Mesothelial cell of epicardium (in vitro differentiated cells): Measurements from ENCODE around the gene F3. TPM values are rescaled to one million over a fixed set of nuclear protein-coding genes. Genes with fewer than 3 reads are reported as not detected.

ENCODE experiments used
- DNase-seq, 2 experiments: peaks; one replicate each; pipeline ENCODE4 v3.0.0; 2021; ENCODE audit warnings: low spot score in 2 of 2; ENCODE audit not compliant: unreplicated experiment in 2 of 2
- H3K27ac Mint-ChIP-seq: 2 replicates; pipeline ENCODE4 v1.8.0; 2021; ENCODE audit warnings: mixed read lengths
- H3K27me3 Mint-ChIP-seq: 2 replicates; pipeline ENCODE4 v1.8.0; 2021; ENCODE audit warnings: low read depth, mixed read lengths
- H3K36me3 Mint-ChIP-seq: 2 replicates; pipeline ENCODE4 v1.8.0; 2021; ENCODE audit warnings: mixed read lengths
- H3K4me1 Mint-ChIP-seq: 2 replicates; pipeline ENCODE4 v1.8.0; 2021; ENCODE audit warnings: mixed read lengths
- H3K4me3 Mint-ChIP-seq: 2 replicates; pipeline ENCODE4 v1.8.0; 2021; ENCODE audit warnings: mild to moderate bottlenecking, moderate library complexity, mixed read lengths
- H3K9me3 Mint-ChIP-seq: 2 replicates; pipeline ENCODE4 v1.8.0; 2021; ENCODE audit warnings: mixed read lengths
- total RNA-seq: library from RNA; stranded (reverse); gene quantifications from 3 replicates; pipeline ENCODE4 v1.2.1, GENCODE V29; 2021
- TF ChIP-seq, protein P1 (sequence below): fragments of 200-600 bp; sonication (generic); IDR thresholded peaks from one replicate; pipeline ENCODE4 v1.5.0; 2021; ENCODE audit warnings: antibody characterized with exemption; ENCODE audit not compliant: unreplicated experiment

F3 gene
- total RNA-seq, 1 donor from 2014 or later = 23.9 TPM

DNA sequence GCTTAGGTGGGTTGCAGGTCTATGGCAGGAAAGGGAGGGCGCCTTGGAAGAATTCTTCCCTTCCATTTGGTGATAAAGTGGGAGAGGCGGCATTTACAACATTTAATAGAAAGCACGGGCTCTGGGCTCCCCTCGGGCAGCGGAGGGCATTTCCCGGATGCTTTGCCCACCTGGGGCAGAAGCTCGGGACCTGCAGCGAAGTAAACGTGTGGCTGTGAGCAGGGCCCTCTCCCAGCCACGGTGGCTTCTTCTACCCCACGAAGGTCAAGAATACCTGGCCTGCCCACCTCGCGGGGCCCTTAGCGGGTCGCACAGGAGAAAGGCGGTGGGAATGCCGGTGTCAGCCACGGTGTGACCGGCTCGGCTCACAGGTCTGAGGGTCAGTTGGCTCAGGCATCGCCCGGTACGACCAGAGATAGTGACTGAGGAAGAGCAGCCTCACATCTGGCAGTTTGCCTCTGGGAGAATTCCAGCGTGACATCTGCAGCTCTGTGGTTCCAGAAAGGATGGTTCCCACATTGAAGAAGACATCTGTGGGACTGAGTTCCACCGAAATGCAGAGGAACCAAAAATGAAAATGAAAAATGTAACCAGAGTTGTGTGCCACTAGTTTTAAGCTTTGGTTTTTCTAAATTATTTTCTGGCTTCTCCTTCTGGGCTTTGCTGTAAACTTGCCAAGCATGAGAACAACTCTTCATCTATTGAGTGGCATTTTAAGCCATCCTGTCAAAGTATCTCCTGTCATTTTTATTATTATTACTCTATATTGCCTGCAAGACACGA is 720 bp upstream of the F3 start:
- DNase-seq = no peak
- H3K27me3 Mint-ChIP-seq = no peaks in the 10 kb centered on the region
- H3K27ac Mint-ChIP-seq = peak overlapping the region; percentile 98
- H3K9me3 Mint-ChIP-seq = peaks cover 2% of the 10 kb centered on the region
- peak overlapping the region; percentile 92 for H3K4me3 Mint-ChIP-seq
- peaks cover 4% of the 10 kb centered on the region for H3K36me3 Mint-ChIP-seq
- TF ChIP-seq, protein P1, sequence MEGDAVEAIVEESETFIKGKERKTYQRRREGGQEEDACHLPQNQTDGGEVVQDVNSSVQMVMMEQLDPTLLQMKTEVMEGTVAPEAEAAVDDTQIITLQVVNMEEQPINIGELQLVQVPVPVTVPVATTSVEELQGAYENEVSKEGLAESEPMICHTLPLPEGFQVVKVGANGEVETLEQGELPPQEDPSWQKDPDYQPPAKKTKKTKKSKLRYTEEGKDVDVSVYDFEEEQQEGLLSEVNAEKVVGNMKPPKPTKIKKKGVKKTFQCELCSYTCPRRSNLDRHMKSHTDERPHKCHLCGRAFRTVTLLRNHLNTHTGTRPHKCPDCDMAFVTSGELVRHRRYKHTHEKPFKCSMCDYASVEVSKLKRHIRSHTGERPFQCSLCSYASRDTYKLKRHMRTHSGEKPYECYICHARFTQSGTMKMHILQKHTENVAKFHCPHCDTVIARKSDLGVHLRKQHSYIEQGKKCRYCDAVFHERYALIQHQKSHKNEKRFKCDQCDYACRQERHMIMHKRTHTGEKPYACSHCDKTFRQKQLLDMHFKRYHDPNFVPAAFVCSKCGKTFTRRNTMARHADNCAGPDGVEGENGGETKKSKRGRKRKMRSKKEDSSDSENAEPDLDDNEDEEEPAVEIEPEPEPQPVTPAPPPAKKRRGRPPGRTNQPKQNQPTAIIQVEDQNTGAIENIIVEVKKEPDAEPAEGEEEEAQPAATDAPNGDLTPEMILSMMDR = no peak
- peaks cover 63% of the 10 kb centered on the region for H3K4me1 Mint-ChIP-seq

DNA sequence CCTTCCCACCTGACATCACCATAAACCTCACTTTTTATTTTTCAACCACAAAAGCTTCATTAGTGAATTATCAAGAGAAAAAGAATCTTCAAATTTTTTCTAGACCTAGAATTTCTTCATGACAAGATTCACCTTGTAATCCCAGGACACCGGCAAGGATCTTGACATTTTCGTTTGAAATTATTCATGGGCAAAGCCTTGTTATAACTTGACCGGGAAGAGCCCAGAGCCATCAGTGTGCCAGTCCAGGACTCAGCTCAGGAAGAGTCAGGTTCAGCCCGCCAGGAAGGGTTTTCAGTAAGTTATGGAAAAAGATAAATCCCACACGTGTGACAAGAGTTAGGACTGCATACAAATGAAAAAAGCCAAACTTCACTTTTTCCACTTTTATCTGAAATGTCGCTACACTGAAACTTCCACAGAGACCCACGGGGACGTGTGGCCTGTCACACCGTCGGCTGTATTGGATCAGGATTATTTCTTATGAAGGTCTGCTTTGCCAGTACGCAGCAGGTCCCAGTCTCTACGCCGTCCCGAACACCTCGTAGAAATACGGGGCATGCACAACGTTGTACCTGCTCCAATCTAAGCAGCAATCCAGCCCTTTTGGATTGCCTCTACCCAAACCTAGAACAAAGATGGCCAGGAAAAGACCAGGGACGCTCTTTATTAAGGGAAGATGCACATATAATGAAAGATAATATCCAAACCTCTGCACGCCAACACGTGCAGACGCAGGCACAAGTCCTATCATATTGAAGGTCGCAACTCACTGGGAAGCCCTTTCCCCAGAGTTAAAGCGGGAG is 916 bp downstream of the F3 start:
- H3K4me1 Mint-ChIP-seq = peaks cover 76% of the 10 kb centered on the region
- peak overlapping the region; percentile 67 for H3K27ac Mint-ChIP-seq
- peaks cover 7% of the 10 kb centered on the region for H3K36me3 Mint-ChIP-seq
- peak overlapping the region; percentile 79 for H3K4me3 Mint-ChIP-seq
- TF ChIP-seq, protein P1 = no peak
- H3K27me3 Mint-ChIP-seq = no peaks in the 10 kb centered on the region
- no peaks in the 10 kb centered on the region for H3K9me3 Mint-ChIP-seq
- DNase-seq = no peak

- no peak for DNase-seq
- Mint-ChIP-seq H3K36me3 (peaks cover 10% of the 10 kb centered on the region), H3K27ac (peak overlapping the region; percentile 62), H3K4me3 (peak overlapping the region; percentile 79), H3K4me1 (peaks cover 82% of the 10 kb centered on the region), H3K27me3 (no peaks in the 10 kb centered on the region), H3K9me3 (no peaks in the 10 kb centered on the region)
- TF ChIP-seq, protein P1 = no peak
These were observed 2.1 kb downstream of the F3 start for GRCh38 chr1:94539496-94539895.

DNA sequence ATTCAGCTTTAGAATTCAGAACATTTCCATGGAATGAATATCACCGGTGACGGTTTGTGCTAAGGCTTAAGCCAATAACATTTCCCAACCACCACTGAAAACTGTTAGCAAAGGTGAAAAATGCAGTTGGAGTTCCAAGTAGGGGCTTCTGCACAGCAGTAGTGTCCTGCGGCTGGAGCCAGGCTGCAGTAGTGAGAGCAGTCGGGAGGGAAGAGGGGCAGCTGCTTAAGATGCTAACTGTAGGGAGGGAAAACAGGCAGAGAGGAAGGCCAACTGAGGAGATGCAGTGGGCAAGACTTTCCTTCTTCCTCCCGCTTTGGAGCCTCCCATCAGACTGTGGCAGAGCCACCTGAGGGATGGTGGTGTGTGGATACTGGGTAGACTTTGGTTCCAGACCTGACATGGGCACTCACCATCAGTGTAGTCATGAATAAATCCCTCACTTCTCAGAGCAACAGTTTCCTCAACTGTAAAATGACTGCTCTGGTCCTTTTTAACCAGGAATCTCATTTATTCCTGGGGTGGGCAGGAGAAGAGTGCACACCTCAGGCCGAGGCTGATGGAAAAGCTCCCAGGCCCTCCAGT is 3.2 kb downstream of the F3 start:
- H3K36me3 Mint-ChIP-seq = peaks cover 14% of the 10 kb centered on the region
- peak overlapping the region; percentile 79 for H3K4me3 Mint-ChIP-seq
- TF ChIP-seq, protein P1 = no peak
- peaks cover 73% of the 10 kb centered on the region for H3K4me1 Mint-ChIP-seq
- H3K27me3 Mint-ChIP-seq = no peaks in the 10 kb centered on the region
- no peak for DNase-seq
- H3K27ac Mint-ChIP-seq = peak overlapping the region; percentile 30
- H3K9me3 Mint-ChIP-seq = no peaks in the 10 kb centered on the region

DNA sequence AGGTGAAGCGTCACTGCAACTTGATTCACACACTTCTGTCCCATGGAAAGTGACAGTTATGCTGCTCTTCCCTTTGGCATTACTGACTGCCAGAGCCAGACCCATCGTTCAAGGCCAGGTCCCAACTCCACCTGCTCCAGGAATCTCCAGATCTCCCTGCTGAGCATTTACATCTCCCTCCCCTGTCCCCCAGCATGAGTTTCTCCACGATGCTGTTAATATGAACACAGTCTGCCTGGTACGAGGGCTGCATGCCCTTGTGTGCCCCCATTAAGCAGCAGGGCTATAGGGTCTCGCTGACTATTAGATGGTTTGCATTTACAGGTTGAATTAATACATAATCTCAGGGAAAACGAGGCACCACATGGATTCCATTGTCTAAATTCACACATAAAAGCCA is 4.3 kb downstream of the F3 start:
- H3K4me1 Mint-ChIP-seq = peaks cover 71% of the 10 kb centered on the region
- peaks cover 25% of the 10 kb centered on the region for H3K36me3 Mint-ChIP-seq
- no peak overlapping the region for H3K27ac Mint-ChIP-seq
- TF ChIP-seq, protein P1 = no peak
- no peaks in the 10 kb centered on the region for H3K27me3 Mint-ChIP-seq
- no peaks in the 10 kb centered on the region for H3K9me3 Mint-ChIP-seq
- DNase-seq = no peak
- H3K4me3 Mint-ChIP-seq = no peak overlapping the region
